Kidney epithelial cell (primary cell): ENCODE measurements around the gene NRAS. TPM values are rescaled to one million over a fixed set of nuclear protein-coding genes. Genes with fewer than 3 reads are reported as not detected.

Source experiments
- DNase-seq: peaks from one replicate; pipeline ENCODE4 v3.0.0-alpha.2; 2010; ENCODE audit warnings: low read depth
- H3K27me3 ChIP-seq: 2 replicates; pipeline ENCODE4 v1.6.0; 2011; ENCODE audit warnings: low read length; ENCODE audit not compliant: control insufficient read depth, insufficient read depth
- H3K36me3 ChIP-seq: 2 replicates; pipeline ENCODE4 v1.5.1; 2011; ENCODE audit warnings: low read length; ENCODE audit not compliant: control insufficient read depth, insufficient read depth
- H3K4me3 ChIP-seq: 2 replicates; pipeline ENCODE4 v1.5.1; 2011; ENCODE audit warnings: low read depth, mild to moderate bottlenecking, control low read depth, low read length
- CTCF ChIP-seq: IDR thresholded peaks from 2 replicates; pipeline ENCODE4 v1.5.1; 2011; ENCODE audit warnings: mild to moderate bottlenecking, moderate library complexity, low read length, control low read depth, inconsistent platforms; ENCODE audit not compliant: insufficient read depth, poor library complexity, severe bottlenecking
- total RNA-seq: library from RNA; depleted of rRNA; stranded (reverse); fragments of >200 nt; gene quantifications from 2 replicates; pipeline ENCODE4 v1.2.3, GENCODE V29; 2015

Gene NRAS
- total RNA-seq, 1 donor from 2014 or later = 85.1 TPM

- H3K27me3 ChIP-seq = no peaks in the 10 kb centered on the region
- no peak for TF ChIP-seq CTCF
These were observed 30.0 kb upstream of the NRAS start for GRCh38 chr1:114746450-114747121.

GRCh38 chr1:114745291-114745690, 28.7 kb upstream of the NRAS start:
- H3K27me3 ChIP-seq = no peaks in the 10 kb centered on the region
- peaks cover 2% of the 10 kb centered on the region for H3K36me3 ChIP-seq
- no peak overlapping the region for H3K4me3 ChIP-seq
- TF ChIP-seq CTCF = no peak
- DNase-seq = no peak

More at GRCh38 chr1:114746450-114747121, 30.0 kb upstream of the NRAS start:
- Histone ChIP-seq H3K4me3 (no peak overlapping the region), H3K36me3 (peaks cover 2% of the 10 kb centered on the region)
- no peak for DNase-seq

GRCh38 chr1:114741963-114742746, 25.6 kb upstream of the NRAS start:
- Histone ChIP-seq H3K4me3 (no peak overlapping the region), H3K36me3 (peaks cover 2% of the 10 kb centered on the region), H3K27me3 (no peaks in the 10 kb centered on the region)
- no peak for DNase-seq
- TF ChIP-seq CTCF = no peak

- no peak for DNase-seq
- Histone ChIP-seq H3K4me3 (no peak overlapping the region), H3K27me3 (no peaks in the 10 kb centered on the region), H3K36me3 (no peaks in the 10 kb centered on the region)
- no peak for TF ChIP-seq CTCF
These were observed 23.8 kb upstream of the NRAS start for GRCh38 chr1:114740331-114740730.

GRCh38 chr1:114737314-114737849, 20.8 kb upstream of the NRAS start:
- no peaks in the 10 kb centered on the region for H3K27me3 ChIP-seq
- TF ChIP-seq CTCF = no peak
- DNase-seq = no peak
- H3K36me3 ChIP-seq = no peaks in the 10 kb centered on the region
- no peak overlapping the region for H3K4me3 ChIP-seq

GRCh38 chr1:114735479-114735878, 18.9 kb upstream of the NRAS start:
- Histone ChIP-seq H3K36me3 (peaks cover 1% of the 10 kb centered on the region), H3K4me3 (no peak overlapping the region), H3K27me3 (no peaks in the 10 kb centered on the region)
- no peak for DNase-seq
- no peak for TF ChIP-seq CTCF
